ENCODE data around the gene PPAN. TPM values are rescaled to one million over a fixed set of nuclear protein-coding genes. Genes with fewer than 3 reads are reported as not detected.
A peak's percentile ranks its signal among the peaks of the same experiment; 100 is the strongest.

The PPAN gene
- total RNA-seq: 25.0 and 31.6 TPM in 2 replicates

GRCh38 chr19:10106100-10106936 lies at the start of gene PPAN:
PPAN (plus strand) TSS chr19:10106362; CDS start chr19:10106395, 33 bp downstream.

DNA sequence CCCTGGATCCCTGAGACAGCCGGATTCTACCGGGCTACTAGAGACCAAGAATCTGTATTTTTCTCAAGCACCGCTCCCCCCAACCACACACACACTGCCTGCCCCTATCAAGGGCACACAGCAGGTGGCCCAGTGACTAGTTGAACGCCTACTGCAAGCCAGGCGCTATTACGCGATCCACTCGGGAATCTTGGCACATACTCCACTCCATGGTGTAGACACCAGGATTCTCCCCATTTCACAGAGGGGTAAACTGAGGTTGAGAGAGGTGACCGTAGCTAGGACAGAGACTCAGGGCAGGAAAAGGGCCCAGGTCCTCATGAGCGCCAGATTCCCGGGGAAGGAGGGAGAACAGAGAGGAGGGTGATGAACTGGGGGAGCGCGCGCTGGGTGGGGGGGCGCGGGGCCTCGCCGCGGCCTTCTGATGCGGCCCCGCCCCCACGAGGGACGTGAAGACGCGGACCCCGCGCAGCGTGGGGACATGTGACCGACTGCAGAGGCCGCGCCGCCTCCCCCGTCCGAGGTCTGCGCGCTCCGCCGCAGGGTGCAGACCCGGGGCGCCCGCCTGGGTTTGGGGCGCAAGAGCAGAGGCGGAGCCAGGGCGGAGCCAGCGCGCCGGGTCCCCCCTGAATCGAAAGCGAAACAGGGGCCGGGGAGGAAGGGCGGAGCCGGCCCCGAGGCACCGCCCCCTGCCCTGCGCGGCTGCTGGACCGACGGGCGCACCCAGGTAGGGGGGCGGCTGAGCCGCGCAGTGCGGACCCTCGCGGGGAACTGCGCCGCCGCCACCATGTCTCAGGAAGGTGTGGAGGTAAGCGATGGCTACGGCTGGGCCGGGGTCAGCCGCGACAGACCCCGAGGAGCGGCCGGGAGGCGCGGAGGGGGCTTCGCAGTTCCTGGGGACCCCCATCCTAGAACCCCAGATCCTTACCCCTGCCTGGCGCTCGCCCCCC lies 20.2 kb upstream of the PPAN start, which contains the start of gene SHFL:
Gene SHFL (plus strand): TSS at position 677 of the 950 bp plus-strand sequence. CDS start 111 bp downstream, at position 788.

GRCh38 chr19:10111405-10111811 lies 5.2 kb downstream of the PPAN start, which contains the start of gene P2RY11:
P2RY11 (plus strand) TSS chr19:10111693; CDS start chr19:10111722, 29 bp downstream.

Small RNA genes within 50 kb of the gene (small RNA-seq; reads per million reads assigned to genes)
- gene SNORD105: 17.3 reads per million, percentile 95 among the genes with 10 or more reads in this experiment
- 202 reads per million, percentile 99 among the genes with 10 or more reads in this experiment for gene SNORD105B

Other genes starting within 250 kb of the PPAN start
- 0.14 and 0.53 TPM in 2 replicates for gene OLFM2, start 169.8 kb upstream of the PPAN start, total RNA-seq
- gene COL5A3, start 95.9 kb upstream of the PPAN start, total RNA-seq: under 0.01 TPM in 1 of 2 replicates, not detected in the other
- gene RDH8, start 92.9 kb upstream of the PPAN start, total RNA-seq: not detected in 2 replicates
- 15.4 and 15.6 TPM in 2 replicates for gene SHFL, start 20.0 kb upstream of the PPAN start, total RNA-seq
- gene ANGPTL6, start 3.7 kb upstream of the PPAN start, total RNA-seq: 0.13 TPM in 1 of 2 replicates, not detected in the other
- 1.7 and 2.3 TPM in 2 replicates for gene P2RY11, start 5.3 kb downstream of the PPAN start, total RNA-seq
- gene EIF3G, start 13.5 kb downstream of the PPAN start, total RNA-seq: 184 and 204 TPM in 2 replicates
- gene DNMT1, start 88.6 kb downstream of the PPAN start, total RNA-seq: 107 and 119 TPM in 2 replicates
- gene S1PR2, start 125.0 kb downstream of the PPAN start, total RNA-seq: 0.53 and 0.65 TPM in 2 replicates
- 48.1 and 61.8 TPM in 2 replicates for gene MRPL4, start 145.9 kb downstream of the PPAN start, total RNA-seq
- 8.5 and 16.2 TPM in 2 replicates for gene ICAM1, start 164.8 kb downstream of the PPAN start, total RNA-seq
- gene ICAM4, start 180.6 kb downstream of the PPAN start, total RNA-seq: 0.29 and 0.40 TPM in 2 replicates
- 0.29 TPM in 1 of 2 replicates, not detected in the other for gene ICAM5, start 183.6 kb downstream of the PPAN start, total RNA-seq
- gene ZGLP1, start 203.5 kb downstream of the PPAN start, total RNA-seq: 0.27 and 0.79 TPM in 2 replicates
- gene FDX2, start 209.7 kb downstream of the PPAN start, total RNA-seq: 14.3 and 18.0 TPM in 2 replicates
- gene RAVER1, start 227.2 kb downstream of the PPAN start, total RNA-seq: 13.8 and 21.3 TPM in 2 replicates
- gene ICAM3, start 233.3 kb downstream of the PPAN start, total RNA-seq: 5.1 and 7.8 TPM in 2 replicates

All from thoracic aorta endothelial cell (primary cell).